Measurements from ENCODE around the gene ATF1. TPM values are rescaled to one million over a fixed set of nuclear protein-coding genes. Genes with fewer than 3 reads are reported as not detected.
A peak's percentile ranks its signal among the peaks of the same experiment; 100 is the strongest.

The ATF1 gene
- total RNA-seq (10 to 100 TPM; 19.6 to 31.9 (median 24.3) TPM), polyA plus RNA-seq (1 to 10 TPM; 4.2 to 7.8 TPM)
- long read RNA-seq, donor 1, transcript ATF1-201 (7 exons, 2,181 nt), result major isoform, 17 of 23 reads
- long read RNA-seq, donor 1, partial matches to known transcripts, result 4 of 23 reads
- long read RNA-seq, donor 1, other reads (novel, unspliced or antisense), result 2 of 23 reads
- long read RNA-seq, donor 2, transcript ATF1-201 (7 exons, 2,181 nt), result major isoform, 10 of 11 reads
- long read RNA-seq, donor 2, partial matches to known transcripts, result 0 of 11 reads
- long read RNA-seq, donor 2, other reads (novel, unspliced or antisense), result 1 of 11 reads
- long read RNA-seq, donor 3, transcript ATF1-201 (7 exons, 2,181 nt), result major isoform, 14 of 19 reads
- long read RNA-seq, donor 3, partial matches to known transcripts, result 0 of 19 reads
- long read RNA-seq, donor 3, other reads (novel, unspliced or antisense), result 5 of 19 reads

- peak; percentile 93 to 97 (median 95) for ATAC-seq
These were observed at the start of gene ATF1 for GRCh38 chr12:50763639-50764285. Gene ATF1 (plus strand): TSS chr12:50764101. CDS start chr12:50780146, 16,045 bp downstream.

DNA sequence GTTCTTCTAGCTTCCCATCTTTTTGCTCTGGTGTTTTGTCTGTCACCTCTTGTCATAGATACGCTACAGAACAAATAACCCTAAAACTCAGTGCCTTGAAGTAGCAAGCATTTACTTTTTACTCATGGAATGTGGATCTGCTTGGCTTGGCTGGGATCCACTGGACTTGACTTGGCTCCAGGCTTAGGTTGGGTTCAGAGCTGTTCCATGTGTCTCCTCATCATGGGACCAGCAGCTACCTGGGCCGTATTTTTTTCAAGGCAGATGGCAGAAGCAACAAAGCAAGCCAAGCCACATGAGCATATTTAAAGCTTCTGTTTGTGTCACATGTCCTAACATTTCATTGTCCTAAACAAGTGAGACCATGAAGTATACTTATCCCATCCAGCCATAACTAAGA lies 48.7 kb upstream of the ATF1 start:
- ATAC-seq, result peak in 1 of 8 donors; percentile 16
- no peaks in the 10 kb centered on the region for H3K9me3 ChIP-seq
- H3K27ac ChIP-seq, result no peak overlapping the region
- H3K36me3 ChIP-seq, result peaks cover 0 to 98% (median 30%) of the 10 kb centered on the region in 9 donors
- DNase-seq, result no peak
- H3K27me3 ChIP-seq, result no peaks in the 10 kb centered on the region
- 65 to 66% methylated on average over 2 of the region's 2 CpGs for WGBS, 2 donors
- peaks cover 0 to 17% (median 0%) of the 10 kb centered on the region in 9 donors for H3K4me1 ChIP-seq
- no peak overlapping the region for H3K4me3 ChIP-seq
- no peak for TF ChIP-seq CTCF (IDR thresholded peaks at IDR 0.05)
- intact Hi-C loops (cut with DNase I), result no loop called here

More at GRCh38 chr12:50763639-50764285, at the start of gene ATF1:
- 1% methylated on average over 46 to 51 of the region's 51 CpGs for WGBS, 2 donors
- peak within 1 kb of the TSS; percentile 59 to 100 (median 98) for H3K4me3 ChIP-seq
- H3K4me1 ChIP-seq, result peaks cover 1 to 47% (median 27%) of the 10 kb centered on the region in 9 donors
- no peaks in the 10 kb centered on the region for H3K27me3 ChIP-seq
- peak; percentile 88 to 90 for DNase-seq
- H3K36me3 ChIP-seq, result no peaks in the 10 kb centered on the region
- intact Hi-C loops (cut with DNase I), result loop anchor here in 3 of 10 donors (2.0 to 10.0 kb wide), 3 partner anchors 174 to 223 kb away; no protein-coding TSS in a partner anchor
- H3K9me3 ChIP-seq, result no peaks in the 10 kb centered on the region
- H3K27ac ChIP-seq, result peak within 1 kb of the TSS; percentile 93 to 99 (median 98)
- TF ChIP-seq CTCF (IDR thresholded peaks at IDR 0.05), result no peak

GRCh38 chr12:50718760-50719159 lies 45.1 kb upstream of the ATF1 start:
- Histone ChIP-seq H3K4me1 (peaks cover 0 to 10% (median 0%) of the 10 kb centered on the region in 9 donors), H3K27ac (no peak overlapping the region), H3K9me3 (no peaks in the 10 kb centered on the region), H3K4me3 (no peak overlapping the region), H3K27me3 (no peaks in the 10 kb centered on the region), H3K36me3 (peaks cover 0 to 98% (median 43%) of the 10 kb centered on the region in 9 donors)
- DNase-seq (peak in 1 of 2 donors; percentile 20), ATAC-seq (peak in 4 of 8 donors; percentile 45 to 74 (median 66))
- intact Hi-C loops (cut with DNase I), result no loop called here
- WGBS, 2 donors, result 68 to 73% methylated on average over 2 of the region's 2 CpGs
- TF ChIP-seq CTCF (IDR thresholded peaks at IDR 0.05), result no peak

DNA sequence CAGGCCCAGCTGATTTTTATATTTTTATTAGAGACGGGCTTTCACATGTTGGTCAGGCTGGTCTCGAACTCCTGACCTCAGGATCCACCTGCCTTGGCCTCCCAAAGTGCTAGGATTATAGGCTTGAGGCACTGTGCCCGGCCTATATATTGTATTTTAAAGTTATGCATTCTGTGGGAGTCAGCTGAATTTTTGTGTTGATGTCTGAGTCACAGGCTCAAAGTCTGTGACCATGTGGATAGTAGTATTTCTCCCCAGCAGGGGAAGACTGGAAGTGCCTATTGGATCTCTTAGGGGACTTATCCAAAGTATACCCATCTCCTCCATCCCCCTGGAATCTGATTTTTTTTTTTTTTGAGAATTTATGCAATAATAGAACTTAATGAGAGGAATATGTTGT lies 43.8 kb upstream of the ATF1 start:
- 95 to 97% methylated on average over 3 of the region's 3 CpGs for WGBS, 2 donors
- no peaks in the 10 kb centered on the region for H3K9me3 ChIP-seq
- no peak for DNase-seq
- peaks cover 0 to 20% (median 3%) of the 10 kb centered on the region in 9 donors for H3K4me1 ChIP-seq
- no peak for ATAC-seq
- intact Hi-C loops (cut with DNase I), result no loop called here
- peaks cover 0 to 98% (median 45%) of the 10 kb centered on the region in 9 donors for H3K36me3 ChIP-seq
- no peak overlapping the region for H3K27ac ChIP-seq
- no peak overlapping the region for H3K4me3 ChIP-seq
- H3K27me3 ChIP-seq, result no peaks in the 10 kb centered on the region
- no peak for TF ChIP-seq CTCF (IDR thresholded peaks at IDR 0.05)

Measured in heart right ventricle (tissue), 16 donors.